DMS79 treated with DMSO at 0.1 percent for 48 hours (cell line): ENCODE measurements around the gene FBXW8.

Experiments used
- DNase-seq: peaks from one replicate; lab custom pipeline; 2025; lab: John Stamatoyannopoulos, UW

FBXW8 gene, protein sequence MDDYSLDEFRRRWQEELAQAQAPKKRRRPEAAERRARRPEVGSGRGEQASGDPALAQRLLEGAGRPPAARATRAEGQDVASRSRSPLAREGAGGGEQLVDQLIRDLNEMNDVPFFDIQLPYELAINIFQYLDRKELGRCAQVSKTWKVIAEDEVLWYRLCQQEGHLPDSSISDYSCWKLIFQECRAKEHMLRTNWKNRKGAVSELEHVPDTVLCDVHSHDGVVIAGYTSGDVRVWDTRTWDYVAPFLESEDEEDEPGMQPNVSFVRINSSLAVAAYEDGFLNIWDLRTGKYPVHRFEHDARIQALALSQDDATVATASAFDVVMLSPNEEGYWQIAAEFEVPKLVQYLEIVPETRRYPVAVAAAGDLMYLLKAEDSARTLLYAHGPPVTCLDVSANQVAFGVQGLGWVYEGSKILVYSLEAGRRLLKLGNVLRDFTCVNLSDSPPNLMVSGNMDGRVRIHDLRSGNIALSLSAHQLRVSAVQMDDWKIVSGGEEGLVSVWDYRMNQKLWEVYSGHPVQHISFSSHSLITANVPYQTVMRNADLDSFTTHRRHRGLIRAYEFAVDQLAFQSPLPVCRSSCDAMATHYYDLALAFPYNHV

DNA sequence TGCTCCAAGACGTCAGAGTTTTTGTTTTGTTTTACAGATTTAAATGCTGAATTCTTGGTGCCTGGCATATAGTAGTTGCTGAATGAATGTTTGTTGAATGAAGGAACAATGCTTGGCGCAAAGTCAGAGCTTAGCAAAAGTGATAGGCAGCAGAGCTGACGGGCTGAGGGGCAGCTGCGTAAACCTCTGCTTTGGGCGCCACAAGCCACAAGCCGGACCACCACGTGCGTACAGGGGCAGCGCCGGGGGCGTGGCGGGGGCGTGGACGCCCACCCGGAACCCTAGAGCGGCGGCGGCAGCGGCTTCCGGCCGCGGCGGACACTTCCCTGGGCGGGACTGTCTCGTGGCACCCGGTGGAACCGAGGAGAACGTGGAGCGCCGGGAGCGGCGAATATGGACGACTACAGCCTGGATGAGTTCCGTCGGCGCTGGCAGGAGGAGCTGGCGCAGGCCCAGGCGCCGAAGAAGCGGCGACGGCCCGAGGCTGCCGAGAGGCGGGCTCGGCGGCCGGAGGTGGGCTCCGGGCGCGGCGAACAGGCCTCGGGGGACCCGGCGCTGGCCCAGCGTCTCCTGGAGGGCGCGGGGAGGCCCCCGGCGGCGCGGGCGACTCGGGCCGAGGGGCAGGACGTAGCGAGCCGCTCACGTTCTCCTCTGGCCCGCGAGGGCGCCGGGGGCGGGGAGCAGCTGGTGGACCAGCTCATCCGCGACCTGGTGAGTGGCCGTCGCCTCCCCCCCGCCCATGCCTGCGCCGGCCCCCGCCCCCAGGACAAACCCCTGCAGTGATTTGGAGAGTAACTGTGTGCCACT, at the start of gene FBXW8:
FBXW8 (plus strand) TSS at position 306 of the 807 bp plus-strand sequence; CDS start at position 394, 88 bp downstream.
- peak; percentile 45 for DNase-seq

DNA sequence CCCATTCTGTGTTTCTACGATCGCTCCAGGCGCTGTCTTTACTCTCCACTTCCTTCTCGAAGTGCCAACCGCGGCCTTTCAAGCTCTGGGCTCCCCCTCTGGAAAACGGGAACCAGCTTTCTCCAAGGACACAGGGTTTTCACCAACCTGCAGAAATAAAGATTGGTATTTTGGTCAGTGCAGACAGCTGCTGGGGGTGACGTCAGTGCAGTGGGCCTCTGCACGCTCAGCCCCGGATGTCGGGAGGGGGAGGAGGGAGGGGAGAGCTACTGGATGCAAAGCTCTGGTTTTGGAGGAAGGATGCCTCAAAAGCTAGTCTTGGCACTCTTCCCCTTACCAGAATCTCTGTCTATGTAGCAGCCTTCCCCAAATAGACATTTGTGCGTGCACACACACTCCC, 49.4 kb upstream of the FBXW8 start:
- no peak for DNase-seq

DNA sequence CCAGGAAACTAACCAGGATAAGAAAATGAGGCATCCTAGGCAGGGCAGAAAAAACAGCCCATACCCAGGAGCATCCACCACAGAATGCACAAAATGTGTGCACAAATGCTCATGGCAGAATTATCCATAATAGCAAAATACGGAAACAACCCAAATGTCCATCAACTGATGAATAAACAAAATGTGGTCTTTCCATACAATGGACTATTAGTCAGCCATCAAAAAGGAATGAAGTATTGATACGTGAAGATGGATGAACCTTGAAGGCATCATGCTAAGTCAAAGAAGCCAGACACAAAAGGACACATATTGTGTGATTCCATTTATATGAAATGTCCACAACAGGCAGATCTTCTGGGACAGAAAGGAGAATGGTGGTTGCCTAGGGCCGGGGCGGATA, 48.6 kb upstream of the FBXW8 start:
- no peak for DNase-seq

DNA sequence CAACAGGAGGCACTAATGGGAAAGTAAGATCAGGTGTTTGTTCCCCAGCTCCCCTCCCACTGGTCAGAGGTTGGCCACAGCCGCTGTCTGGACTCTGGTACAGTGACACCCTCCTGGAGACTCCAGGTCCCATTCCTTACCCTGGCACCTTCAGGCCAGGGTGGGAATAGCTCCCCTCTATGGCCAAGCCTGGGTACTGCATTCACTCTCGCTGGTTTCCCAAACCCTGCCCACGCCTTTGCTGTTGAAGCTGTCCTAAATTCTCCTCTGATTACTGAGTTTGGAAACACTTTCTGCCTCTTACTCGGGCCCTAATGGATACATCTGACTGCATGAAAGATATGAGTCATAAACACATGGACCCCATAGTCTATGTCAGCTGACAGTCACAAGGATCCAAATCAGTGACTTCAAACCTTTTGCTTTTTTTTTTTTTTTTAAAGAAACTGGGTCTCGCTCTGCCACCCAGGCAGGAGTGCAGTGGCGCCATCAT, 47.4 kb upstream of the FBXW8 start:
- DNase-seq: no peak

DNA sequence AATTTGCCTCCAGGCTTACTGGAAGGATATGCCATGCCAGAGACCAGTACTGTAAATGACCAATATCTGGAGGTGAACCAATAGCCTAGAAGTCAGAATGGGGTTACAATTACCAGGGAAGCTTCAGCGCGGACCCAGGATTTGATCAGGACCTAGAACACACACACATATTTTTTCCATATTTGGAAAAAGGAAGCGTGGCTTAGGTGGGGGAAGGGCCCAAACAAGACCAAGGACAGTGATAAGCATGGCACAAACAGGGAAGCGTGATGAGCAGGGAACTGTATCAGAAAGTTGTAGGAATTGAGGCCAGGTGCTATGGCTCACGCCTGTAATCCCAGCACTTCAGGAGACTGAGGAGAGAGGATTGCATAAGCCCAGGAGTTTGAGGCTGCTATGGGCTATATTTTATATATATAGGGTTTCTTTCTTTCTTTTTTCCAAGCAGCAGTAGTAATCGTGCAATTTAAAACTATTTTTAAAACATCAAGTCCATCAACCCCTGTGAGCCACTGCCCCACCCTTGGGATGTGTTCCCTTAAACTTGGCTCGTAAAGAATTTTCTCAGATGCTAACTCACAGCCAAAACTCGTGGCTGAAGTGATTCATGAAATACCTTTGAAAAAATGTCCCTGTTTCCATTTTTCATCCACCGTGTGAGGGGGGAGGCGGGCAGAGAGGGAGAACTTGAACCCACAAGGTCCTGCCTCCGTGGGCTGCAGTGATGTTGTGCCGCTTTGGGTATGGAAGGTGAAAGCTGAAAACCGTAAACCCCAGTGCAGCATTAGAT, 46.2 kb upstream of the FBXW8 start:
- no peak for DNase-seq

DNA sequence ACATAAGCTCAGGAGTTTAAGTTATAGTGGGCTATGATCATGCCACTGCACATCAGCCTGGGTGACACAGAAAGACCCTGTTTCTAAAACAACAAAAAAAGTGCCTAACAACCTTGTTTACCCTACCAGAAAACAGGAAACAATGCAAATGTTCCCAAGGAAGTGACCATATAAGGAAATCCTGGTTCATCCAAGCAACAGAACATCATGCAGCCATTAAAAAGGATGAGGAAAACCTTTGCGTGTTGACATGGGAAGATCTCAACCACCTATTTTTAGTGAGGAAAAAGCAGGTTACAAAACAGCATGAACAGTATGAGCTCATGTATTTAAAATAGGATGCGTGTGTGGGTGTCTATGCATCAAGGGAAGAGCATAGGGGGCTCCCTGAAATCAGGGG, 43.2 kb upstream of the FBXW8 start:
- no peak for DNase-seq

DNA sequence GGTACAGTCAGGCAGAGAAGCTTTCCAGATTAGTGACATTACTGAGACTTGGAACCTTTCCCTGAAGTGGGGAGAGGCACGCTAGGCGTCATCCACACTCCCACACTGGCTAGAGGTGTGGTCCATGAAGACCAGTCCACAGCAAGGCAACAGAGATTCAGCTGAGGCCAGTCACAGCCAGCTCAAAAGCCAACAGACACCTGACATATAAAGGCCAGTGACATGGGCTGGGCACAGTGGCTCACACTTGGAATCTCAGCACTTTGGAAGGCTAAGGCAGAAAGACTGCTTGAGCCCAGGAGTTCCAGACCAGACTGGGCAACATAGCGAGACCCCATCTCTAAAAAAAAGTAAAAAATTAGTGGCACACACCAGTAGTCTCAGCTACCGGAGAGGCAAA, 40.4 kb upstream of the FBXW8 start:
- DNase-seq: no peak

DNA sequence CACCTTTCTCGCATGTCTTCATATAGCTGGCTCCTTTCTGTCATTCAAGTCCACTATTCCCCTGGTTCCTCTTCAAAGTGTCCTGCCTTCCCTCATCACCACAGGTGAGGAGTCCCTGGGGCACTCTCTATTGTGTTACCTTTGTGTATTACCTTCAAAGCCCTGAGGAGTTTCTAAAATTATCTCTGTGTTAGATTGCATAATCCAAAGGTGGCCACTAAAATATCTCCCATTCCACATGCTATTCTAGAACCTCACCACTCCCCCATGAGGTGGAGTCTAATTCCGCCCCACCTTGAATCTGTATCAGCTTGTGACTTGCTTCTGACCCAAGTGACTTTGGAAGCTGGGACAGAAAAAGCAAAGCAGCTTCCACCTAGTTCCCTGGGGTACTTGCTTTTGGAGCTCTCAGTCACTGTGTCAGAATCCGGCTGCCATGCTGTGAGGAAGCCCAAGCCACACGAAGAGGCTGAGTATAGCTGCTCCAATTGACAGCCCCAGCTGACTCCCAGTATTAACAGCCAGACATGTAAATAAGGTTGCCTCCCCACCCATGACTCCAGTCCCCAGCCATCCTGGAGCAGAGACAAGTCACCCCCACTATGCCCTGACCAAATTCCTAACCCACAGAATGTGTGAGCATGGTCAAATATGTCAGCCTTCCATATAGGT, 36.3 kb upstream of the FBXW8 start:
- no peak for DNase-seq

DNA sequence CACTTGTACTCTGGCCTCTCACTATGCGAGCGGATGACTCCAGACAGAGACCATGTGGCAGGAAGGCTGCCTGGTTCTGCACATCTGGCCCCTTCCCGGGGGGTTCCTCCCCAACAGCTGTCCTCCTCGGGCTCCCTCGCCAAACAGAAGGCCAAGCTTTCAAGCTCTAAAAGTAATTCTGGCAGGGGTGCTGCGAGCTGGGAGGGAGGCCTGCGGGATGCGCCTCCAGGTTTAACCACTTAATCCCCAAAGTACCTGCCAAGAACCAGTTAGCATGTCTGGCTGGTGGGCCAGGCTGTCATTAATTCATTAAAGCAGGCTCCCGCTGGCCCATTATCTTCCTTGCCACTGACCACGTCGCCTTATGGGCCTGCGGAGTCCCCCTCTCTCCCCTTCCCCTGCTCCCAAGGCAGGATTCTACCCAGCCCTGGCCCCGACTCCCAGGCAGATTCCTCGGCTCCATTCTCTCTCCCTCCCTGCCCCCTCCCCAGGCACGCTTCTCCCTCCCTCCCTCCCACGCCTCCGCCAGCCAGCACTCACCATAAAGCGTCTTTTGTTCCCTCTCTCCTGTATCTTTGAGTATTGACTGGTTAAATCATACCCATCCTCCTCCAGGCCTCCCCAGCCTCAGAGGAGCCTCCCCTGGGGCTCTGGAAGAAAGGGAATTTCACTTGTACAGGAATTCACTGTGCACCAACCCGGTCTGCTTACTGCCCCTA, 34.4 kb upstream of the FBXW8 start:
- DNase-seq: no peak

DNA sequence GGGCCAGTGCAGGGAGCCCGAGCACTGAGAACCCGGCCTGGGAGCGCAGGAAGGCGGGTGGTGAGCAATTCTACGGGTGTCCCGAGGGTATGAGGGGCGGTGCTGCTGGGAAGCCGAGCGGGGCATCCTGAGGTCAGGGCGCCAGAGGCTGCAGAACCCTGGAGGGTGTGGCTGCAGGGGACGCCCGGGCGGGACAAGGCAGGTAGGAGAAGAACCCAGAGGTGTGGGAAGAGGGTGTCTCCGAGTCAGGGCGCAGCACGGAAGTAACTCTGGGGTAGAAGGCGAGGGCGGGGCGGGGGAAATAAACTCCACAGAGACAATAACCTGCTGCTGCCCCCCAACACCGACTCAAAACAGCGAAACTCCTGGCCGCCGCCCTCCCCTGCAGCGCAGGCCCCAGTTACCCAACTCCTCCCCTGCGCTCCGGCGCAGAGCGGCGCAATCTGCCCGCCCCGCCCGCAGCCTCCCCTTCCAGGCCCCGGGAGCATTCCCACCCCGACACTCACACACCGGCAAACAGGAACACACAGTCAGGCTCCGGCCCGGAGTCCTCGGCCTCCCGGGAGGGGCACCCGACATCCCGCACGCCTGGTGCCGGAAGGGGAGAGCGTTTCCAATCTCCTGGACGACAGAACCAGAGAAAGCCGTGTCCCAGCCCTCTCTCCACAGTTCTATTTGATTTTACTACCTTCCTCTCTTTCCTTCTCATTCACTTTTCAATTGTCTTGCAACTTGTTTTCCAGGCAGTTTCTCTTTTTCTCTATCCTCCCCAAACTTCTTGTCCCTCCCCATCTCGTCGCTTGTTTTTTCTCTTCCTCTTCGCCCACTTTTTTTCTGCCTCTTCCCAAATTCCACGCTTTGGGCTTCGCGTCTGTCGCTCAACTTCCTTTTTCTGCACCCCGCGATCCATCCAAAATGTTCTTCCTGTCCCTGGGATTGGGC, 31.9 kb upstream of the FBXW8 start:
- no peak for DNase-seq

DNA sequence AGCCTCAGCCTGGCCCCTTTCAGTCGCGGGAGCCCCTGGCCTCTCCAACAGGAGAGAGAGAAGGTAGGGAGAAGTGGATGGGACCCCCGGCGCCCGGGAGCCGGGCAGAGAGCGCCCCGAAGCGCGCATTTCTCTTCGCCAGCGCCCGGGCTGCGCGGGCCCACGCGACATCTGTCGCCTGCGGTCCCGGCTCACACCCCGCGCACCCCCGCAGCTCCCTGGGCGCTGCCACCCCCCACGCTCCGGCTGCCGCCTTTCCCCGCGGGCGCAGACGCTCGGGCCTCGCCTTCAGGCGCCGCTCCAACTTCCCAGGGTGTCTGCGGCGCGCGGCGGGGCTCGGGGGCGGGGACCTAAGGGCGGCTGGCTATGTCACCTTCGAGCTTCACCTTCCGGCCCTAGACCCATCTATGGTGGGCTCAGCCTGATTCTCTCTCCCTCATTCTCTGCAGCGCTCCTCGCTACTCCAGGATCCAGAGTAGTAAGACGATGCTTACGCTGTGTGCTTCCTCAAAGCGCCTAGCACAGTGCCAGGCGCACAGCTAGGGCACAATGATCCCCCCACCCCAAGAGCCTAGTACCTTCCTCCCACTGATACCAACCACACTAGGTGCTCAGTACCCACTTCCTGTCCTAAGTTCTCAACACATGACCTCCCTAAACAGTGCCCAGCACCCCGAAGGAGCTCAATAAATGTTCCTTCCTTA, 31.1 kb upstream of the FBXW8 start:
- DNase-seq: peak; percentile 11

DNA sequence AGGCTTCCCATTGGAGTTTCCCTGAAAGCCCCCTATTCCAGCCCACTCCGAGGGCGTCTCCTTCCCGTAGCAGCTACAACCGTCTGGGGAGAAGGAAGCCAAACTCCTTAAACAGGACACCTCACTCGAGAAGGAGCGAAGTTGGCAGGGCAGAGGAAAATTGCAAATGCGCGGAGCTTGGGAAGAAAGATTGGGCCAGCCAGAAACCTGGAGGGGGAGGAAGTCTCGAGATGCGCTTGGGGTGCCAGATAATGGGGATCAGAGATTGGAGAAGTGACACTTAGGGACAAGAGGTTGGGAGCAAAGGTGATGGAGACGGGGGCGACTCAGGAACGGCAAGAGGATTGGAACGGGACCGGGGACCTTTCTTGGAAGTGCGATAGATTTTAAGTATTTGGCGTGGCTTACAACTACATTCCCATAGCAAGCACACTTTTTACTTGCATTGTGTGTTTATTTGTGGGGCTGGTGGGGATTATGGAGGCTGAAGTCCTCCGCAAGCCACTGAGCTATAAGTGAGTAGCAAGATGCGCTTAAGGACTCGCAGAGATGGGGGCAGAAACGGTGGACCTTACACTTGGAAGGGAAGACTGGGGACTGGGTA, 30.4 kb upstream of the FBXW8 start:
- no peak for DNase-seq

DNA sequence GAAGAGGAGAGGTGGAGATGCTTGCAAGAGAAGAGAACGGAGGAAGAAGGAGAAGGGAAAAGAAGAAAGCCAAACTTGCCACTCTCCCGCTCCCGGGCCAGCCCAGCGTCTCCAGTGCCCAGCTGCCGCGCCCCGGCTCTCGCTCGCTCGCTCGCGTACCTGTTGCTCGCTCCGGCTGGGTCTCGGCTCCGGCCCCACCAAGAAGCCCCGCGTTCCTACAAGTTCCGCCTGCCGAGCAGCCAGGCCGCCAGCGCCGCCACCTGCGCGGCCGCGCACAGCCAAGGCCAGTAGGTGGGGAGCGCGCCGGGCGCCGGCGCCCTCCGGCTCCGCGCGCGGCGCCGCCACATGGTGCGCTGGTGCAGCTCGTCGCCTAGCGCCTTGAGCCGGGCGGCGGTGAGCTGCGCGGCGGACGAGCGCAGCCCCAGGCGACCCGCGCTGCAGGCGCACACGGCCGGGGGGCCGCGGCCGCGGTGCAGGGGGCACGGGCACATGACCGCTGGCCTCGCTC, 29.9 kb upstream of the FBXW8 start:
- DNase-seq: peak; percentile 37

DNA sequence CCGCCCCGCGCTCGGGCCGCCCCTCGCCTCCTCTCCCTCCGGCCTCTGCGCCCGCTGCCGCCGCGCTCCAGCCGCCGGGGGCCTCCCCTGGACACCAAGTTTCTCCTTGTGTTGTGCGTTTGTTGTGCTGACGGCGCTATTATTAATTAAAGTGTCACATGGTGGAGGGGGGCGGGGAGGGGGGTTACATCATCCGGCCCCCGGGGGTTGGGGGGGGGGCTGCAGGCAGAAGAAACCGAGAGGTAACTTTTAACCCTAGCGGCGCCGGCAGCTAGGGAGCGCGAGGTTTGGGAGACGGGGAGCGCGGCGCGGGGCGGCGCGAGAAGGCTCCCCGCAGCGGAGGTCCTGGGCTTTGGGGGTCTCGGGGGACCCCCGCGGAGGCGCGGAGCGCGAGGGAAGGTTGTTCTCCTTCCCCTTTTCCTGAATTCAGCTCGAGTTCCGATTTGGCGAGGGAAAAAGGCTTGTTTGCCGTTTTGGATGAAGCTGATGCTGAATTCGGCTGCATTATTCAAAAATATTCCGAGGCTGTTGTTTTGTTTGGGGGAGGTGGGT, 29.3 kb upstream of the FBXW8 start, which contains the start of gene HRK:
HRK (minus strand) TSS at position 117 of the 552 bp plus-strand sequence. CDS start 134 bp downstream, outside the sequence.
- DNase-seq: peak; percentile 29

DNA sequence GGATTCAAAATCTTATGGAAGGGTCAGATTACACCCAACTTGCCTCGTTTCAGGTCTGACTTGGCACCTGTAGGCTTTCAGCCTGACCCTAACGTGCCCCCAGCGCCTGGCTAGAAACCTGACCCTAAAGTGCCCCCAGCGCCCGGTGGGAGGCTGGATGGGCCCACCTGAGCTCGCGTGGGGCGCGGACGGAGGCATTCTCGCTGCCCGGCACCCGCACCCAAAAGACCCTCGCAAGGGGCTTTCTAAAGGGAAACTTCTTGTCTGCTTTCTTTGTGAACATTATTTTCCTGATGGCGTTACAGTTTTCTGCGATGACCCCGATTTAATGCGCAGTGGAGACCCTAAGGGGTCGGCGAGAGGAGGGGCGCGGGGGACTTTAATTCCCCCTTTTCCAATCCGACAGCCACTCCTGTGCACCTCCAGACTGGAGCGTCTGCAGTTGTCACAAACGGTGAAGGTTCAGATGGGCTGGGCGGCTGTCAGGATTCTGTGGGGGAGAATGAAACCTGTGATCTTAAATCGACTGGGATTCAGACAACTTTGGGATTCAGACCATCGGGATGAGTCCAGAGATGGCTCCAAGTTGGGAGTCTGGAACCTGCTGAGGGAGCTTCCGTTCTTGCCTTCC, 28.8 kb upstream of the FBXW8 start:
- no peak for DNase-seq

DNA sequence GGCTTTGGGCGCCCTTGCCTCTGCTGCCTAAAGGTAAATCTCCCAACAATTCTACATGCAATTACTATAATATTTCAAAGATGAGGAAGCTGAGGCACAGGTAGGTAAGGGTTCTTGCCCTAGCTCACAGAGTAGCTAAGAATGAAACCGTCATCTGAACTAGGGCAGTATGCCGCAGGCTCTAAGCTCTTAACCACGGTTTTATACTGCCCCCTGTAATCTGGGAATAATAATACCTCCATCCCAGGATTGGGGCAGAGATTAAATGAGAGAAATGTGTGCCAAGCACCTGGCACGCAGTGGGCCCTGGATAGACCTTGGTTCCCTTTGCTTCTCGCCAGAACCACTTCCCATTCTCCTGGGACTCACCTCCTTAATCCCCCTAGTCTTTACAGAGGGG, 28.0 kb upstream of the FBXW8 start:
- DNase-seq: peak; percentile 24

DNA sequence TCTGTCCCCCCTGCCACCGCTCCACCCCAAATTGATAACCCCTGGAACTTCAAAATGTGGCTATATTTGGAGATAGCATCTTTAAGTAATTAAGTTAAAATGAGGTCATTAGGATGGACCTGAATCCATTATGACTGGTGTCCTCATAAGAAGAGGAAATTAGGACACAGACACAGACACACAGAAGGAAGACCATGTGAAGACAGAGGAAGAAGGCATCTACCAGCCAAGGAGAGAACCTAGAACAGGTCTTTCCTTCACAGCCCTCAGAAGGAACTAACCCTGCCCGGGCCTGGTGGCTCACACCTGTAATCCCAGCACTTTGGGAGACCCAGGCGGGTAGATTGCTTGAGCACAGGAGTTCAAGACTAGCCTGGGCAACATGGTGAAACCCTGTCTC, 25.9 kb upstream of the FBXW8 start:
- DNase-seq: no peak
